Loucy (cell line): ENCODE data around the gene SNHG17.

ENCODE experiments used
- EZH2phosphoT487 ChIP-seq: fragments of 200-600 bp; IDR thresholded peaks from 2 replicates; pipeline ENCODE4 v1.6.1; 2018; ENCODE audit warnings: antibody characterized with exemption, mild to moderate bottlenecking, moderate library complexity, borderline replicate concordance
- TF ChIP-seq, protein P1 (sequence below): fragments of 200-600 bp; sonication (generic); conservative IDR thresholded peaks from 2 replicates; pipeline ENCODE4 v1.5.1; 2014; ENCODE audit warnings: mild to moderate bottlenecking, antibody characterized with exemption, low read length

- TF ChIP-seq, protein P1, sequence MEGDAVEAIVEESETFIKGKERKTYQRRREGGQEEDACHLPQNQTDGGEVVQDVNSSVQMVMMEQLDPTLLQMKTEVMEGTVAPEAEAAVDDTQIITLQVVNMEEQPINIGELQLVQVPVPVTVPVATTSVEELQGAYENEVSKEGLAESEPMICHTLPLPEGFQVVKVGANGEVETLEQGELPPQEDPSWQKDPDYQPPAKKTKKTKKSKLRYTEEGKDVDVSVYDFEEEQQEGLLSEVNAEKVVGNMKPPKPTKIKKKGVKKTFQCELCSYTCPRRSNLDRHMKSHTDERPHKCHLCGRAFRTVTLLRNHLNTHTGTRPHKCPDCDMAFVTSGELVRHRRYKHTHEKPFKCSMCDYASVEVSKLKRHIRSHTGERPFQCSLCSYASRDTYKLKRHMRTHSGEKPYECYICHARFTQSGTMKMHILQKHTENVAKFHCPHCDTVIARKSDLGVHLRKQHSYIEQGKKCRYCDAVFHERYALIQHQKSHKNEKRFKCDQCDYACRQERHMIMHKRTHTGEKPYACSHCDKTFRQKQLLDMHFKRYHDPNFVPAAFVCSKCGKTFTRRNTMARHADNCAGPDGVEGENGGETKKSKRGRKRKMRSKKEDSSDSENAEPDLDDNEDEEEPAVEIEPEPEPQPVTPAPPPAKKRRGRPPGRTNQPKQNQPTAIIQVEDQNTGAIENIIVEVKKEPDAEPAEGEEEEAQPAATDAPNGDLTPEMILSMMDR, result no peak
- TF ChIP-seq EZH2phosphoT487, result no peak
These were observed 6.8 kb upstream of the SNHG17 start for GRCh38 chr20:38441916-38442315.
